Effector CD8-positive, alpha-beta T cell (primary cell): Measurements from ENCODE around the gene RANBP17.

Source experiments
- DNase-seq: peaks from one replicate; lab custom pipeline; 2025; lab: John Stamatoyannopoulos, UW

RANBP17 gene

DNA sequence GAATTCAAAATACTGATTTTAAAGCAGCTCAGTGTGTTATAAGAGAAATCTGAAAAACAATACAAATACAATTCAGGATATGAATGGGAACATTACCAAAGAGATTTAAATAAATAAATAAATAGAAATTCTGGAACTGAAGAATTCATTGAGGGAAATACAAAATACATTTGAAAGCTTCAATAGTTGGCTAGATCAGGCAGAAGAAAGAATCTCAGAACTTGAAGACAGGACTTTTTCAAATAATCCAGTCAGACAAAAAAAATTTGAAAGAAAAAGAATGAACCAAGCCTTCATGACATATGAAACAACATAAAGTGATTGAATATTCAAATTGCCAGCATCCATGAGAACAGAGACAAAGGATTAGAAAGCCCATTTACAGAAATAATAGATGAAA lies 387.6 kb downstream of the RANBP17 start:
- no peak for DNase-seq

DNA sequence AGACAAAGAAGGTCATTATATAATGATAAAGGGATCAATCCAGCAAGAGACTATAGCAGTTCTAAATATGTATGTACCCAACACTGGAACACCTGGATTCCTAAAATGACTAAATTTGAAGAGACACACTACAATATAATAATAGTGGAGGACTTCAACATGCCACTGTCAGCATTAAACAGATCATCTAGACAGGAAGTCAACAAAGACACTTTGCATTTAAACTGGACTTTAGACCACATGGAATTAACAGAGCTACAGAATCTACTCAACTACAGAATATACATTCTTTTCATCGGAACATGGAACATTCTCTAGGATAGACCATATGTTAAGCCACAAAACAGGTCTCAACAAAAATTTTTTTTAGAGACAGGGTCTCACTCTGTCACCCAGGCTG lies 388.9 kb downstream of the RANBP17 start:
- DNase-seq: no peak

GRCh38 chr5:171251519-171251918 lies 389.7 kb downstream of the RANBP17 start:
- no peak for DNase-seq

DNA sequence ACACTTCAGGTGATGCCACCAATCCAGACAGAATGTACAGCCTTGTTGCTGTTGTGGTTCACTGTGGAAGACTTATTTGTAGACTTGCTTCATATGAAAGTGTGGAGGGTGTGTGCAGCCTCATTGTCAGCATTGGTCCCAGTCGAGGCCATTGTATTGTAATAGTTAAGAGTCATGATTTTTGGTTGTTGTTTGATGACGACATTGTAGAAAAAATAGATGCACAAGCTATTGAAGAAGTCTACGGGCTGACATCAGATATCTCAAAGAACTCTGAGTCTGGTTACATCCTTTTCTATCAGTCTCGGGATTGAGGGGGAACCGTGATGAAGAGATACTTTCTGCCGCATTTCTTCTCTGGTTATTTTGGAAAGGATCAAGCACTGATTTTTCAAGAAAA lies 390.9 kb downstream of the RANBP17 start:
- DNase-seq: no peak

DNA sequence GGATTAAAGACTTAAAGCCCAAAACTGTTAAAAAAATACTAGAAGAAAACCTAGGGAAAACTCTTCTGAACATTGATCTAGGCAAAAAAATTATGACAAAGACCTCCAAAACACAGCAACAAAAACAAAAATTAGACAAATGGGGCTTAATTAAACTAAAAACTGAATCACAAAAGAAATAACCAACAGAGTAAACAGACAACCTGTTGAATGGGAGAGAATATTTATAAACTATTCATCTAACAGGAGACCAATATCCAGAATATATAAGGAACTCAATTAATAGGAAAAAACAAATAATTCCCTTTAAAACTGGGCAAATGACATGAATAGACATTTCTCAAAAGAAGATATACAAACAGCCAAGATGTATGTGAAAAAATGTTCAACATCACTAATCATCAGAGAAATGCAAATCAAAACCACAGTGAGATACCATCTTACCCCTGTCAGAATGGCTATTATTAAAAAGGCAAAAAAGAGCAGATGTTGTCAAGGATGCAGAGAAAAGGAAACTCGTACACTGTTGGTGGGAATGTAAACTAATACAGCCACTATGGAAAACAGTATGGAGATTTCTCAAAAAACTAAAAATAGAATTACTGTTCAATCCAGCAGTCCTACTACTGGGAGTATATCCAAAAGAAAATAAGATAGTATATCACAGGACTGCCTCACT lies 397.1 kb downstream of the RANBP17 start:
- DNase-seq: no peak

DNA sequence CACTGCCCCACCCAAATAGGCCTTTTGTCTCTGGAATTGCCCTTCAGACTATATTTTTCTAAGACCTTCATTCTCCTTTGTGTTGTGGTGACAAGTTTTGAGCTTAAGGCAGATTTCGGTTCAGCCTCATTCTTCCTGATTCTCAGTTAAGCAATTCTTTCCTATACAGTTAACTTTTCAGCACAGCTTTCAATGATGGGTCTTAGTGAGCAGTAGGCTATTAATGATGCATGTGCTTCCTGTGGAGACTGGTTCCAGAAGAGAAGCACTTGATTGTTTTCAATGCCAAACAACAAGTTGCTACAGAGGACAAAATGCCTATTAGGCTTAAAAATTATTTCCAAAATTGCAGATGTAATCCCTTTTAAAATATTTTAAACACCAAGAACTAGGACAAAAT lies 399.5 kb downstream of the RANBP17 start:
- DNase-seq: no peak

- DNase-seq: no peak
Measured at GRCh38 chr5:171261904-171262303, 400.1 kb downstream of the RANBP17 start.

GRCh38 chr5:171263181-171263580 lies 401.4 kb downstream of the RANBP17 start:
- no peak for DNase-seq

DNA sequence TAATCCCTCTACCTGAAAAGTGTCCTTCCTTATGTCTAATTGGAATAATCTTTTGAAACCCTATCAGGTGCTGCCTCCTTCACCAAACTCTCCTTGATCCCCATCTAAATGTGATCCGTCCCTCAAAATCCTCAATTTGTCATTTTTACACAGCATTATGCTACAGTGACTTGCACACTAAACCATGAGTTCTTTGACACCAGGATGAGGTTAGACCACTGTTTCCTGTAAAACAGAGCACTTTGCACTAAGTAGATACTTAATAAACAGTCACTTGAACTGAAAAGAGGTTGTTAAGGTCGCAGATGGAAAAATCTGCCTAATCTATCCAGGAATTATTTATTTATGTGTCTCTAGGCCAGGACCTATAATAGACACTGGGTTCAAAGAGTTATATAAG lies 403.0 kb downstream of the RANBP17 start:
- no peak for DNase-seq

GRCh38 chr5:171268700-171269620 lies 407.1 kb downstream of the RANBP17 start:
- DNase-seq: no peak

- no peak for DNase-seq
Measured at GRCh38 chr5:171269717-171270116, 407.9 kb downstream of the RANBP17 start.

- no peak for DNase-seq
Measured at GRCh38 chr5:171270136-171270535, 408.3 kb downstream of the RANBP17 start.

GRCh38 chr5:171271798-171272197 lies 410.0 kb downstream of the RANBP17 start:
- DNase-seq: no peak

DNA sequence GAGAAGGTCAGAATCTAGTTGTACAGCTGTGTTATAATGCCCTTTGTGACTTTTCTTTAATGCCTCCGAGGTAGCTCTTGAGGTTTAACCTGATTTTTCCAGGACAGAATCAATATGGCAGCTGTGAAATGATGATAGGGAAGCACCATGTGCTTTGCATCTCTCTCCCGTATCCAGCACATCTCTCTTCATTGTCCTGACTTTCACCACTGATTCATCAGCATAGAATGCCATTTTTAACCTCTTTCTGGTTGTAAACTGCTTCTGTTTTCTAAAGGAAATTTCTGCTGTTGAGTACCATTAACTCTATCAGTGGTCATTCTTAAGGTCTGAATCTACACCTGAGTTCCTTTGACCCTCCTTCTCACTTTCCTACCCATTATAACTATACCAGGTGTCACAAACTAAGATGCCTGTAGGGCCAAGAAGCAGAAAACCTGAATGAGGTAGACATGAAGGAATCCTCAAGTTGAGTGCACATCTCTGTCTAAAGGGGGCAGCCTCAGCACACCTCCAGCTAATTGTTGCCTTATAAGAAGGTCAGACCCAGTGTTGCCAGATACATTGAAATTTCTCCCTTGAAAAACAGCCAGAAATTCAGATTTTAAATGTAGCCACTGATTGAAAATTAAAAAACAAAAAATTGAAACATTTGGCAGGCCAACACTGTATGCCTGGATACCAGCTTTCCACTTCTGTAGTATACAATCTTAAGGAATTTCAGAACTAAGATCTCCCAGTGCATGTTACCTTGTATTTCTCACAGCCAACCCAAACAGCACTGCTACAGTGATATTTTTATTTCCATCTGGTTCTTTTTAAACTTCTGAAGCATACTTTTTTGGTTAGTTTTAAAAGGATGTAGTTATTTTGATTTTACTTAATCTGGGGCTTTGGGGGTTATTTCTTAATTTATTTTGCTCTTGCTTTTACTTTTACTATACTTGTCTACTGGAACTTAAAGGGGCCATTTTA lies 411.5 kb downstream of the RANBP17 start:
- DNase-seq: no peak

GRCh38 chr5:171275841-171276544 lies 414.2 kb downstream of the RANBP17 start:
- no peak for DNase-seq

DNA sequence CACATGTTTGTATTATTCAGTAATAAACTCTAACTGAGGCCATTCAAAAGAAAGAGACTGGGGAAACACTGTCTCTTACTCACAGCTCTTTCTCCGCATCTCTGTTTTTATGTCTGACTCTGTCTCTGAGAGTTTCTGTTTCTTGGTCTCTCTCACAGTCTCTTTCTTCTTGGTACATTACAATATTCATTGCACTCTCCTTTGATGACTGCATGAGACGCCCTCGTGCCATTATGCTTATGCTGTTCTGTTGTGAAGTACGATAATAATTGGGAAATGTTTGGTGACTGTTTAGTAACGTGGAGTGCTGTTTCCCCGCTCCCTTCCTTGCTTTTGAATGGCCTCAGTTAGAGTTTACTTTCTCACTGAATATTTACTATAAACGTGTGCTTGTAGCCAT lies 421.9 kb downstream of the RANBP17 start:
- no peak for DNase-seq

DNA sequence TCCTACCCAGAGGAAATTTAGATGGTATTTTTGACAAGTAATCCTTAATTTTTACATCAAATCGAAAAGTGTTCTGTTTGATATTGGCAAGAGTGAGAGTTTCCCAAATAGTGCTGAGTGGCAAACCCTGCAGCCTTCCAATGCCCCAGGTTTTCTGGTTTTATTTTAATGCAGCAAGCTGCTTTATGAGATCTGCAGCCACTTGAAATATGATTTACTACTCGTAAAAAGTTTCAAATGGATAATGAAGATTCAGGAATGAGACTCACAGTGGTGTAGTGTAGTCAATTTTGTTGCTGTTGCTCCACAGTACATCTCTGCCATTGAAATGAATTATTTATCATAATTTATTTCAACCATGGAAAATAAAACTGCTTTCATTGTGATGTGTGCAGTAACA lies 423.6 kb downstream of the RANBP17 start:
- DNase-seq: no peak

DNA sequence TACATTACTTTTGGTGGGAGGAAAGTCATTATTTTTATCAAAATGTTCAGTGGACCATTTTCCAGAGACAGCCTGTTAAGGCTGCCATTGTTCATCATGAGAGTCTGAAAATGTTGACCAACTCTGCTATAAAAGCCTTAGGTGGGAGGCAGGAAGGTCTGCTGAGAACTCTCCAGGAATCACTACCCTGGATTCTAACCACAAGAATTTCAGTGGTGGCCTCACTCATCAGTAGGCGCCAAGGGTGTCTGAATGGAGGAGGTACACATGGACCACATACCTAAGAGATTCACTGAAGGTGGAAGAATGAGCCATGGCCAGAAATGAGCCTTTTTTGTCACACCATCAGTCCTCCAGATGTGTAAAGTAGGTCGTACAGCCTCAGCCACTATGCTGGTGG lies 426.2 kb downstream of the RANBP17 start:
- no peak for DNase-seq

DNA sequence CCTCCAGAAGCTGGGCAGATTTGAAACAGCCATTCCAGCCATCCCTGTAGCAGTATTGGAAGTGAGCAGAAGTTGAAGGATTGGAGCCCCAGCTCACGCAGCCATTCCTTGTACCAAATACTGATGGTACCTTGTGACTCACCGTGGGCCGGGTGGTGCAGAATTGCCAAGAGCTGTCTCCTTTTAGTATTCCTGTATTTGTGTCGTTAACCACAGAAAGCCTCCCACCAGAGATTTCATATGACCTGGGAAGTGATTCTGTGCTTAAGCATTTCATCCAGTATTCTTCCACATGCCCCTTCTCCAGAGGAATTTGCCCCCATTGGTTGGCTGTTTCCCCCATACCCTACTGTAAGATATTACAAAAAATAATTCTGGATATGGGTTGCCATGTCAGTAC lies 429.6 kb downstream of the RANBP17 start:
- DNase-seq: no peak

- no peak for DNase-seq
Measured at GRCh38 chr5:171295299-171295698, 433.5 kb downstream of the RANBP17 start.

GRCh38 chr5:171295801-171296200 lies 434.0 kb downstream of the RANBP17 start:
- no peak for DNase-seq
